ENCODE measurements around the gene CHI3L1.

Gene CHI3L1

DNA sequence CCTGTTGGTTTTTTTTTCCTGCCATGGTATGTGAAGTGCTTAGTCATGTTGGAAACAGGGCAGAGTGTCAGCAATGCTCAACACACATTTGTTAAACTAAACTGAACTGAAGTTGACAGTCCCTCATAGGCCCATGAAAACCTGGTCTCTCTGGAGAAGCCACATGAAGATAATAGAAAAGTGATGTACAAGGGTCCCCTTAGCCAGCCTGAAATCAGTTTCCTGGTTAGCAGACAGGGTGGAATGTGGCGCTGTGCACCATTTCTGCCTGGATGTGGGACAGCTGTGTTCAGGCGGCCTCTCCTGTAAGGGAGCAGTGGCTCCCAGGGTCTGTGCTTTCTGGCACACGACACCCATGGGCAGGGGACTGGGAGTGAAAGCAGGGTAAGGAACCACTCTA lies 9.9 kb upstream of the CHI3L1 start:
- ATAC-seq (no peak), DNase-seq (ENCODE audit: low spot score in 2 of 2) (no peak)
- Mint-ChIP-seq H3K4me3 (no peak overlapping the region), H3K9me3 (no peaks in the 10 kb centered on the region), H3K4me1 (no peaks in the 10 kb centered on the region), H3K27ac (no peak overlapping the region), H3K36me3 (no peaks in the 10 kb centered on the region)

DNA sequence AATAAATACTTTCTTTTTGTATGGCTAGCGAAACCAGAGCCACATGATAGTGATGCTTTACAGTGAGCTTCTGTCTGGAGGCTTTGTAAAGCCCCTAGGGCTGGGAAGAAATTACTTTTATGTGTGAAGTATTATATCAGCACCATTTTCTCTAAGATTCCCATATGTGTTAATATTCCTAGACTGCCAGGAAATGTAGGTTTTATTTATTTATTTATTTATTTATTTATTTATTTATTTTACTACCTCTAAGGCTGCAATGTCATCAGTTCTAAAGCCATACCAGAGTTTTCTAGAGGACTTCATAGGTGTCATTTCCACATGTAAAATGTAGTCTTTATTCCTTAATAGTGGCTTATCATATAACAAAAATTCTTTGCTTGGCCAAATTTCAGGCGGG lies 4.4 kb upstream of the CHI3L1 start:
- H3K27ac Mint-ChIP-seq: no peak overlapping the region
- no peak for DNase-seq (ENCODE audit: low spot score in 2 of 2)

DNA sequence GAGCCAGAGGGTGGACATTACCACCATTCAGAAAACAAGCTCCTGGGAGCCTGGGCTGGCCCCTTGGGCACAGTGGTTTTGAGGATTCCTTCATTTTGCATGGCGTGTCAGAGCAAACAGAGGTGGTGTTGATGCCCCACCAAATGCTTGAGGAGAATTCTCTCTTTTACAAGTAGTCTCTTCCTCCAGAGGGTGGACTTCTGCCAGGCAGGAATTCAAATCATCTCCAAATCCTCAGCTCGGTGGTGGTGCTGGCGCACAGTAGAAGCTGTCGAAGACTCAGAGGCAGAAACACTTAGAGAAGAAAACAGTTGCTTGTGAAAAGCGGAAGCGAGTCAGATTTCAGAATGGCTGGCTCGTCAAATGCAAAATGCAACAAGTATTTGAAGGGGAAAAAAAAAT lies 3.4 kb upstream of the CHI3L1 start:
- H3K9me3 Mint-ChIP-seq: no peaks in the 10 kb centered on the region
- no peak overlapping the region for H3K27ac Mint-ChIP-seq
- no peaks in the 10 kb centered on the region for H3K36me3 Mint-ChIP-seq
- no peak overlapping the region for H3K4me3 Mint-ChIP-seq
- no peaks in the 10 kb centered on the region for H3K4me1 Mint-ChIP-seq
- no peak for ATAC-seq
- no peak for DNase-seq (ENCODE audit: low spot score in 2 of 2)

More for the DNA sequence above, 4.4 kb upstream of the CHI3L1 start:
- Mint-ChIP-seq H3K9me3 (no peaks in the 10 kb centered on the region), H3K4me3 (no peak overlapping the region), H3K4me1 (no peaks in the 10 kb centered on the region), H3K36me3 (no peaks in the 10 kb centered on the region)
- no peak for ATAC-seq

- Mint-ChIP-seq H3K27ac (no peak overlapping the region), H3K4me1 (no peaks in the 10 kb centered on the region), H3K4me3 (no peak overlapping the region), H3K36me3 (no peaks in the 10 kb centered on the region), H3K9me3 (no peaks in the 10 kb centered on the region)
- no peak for DNase-seq (ENCODE audit: low spot score in 2 of 2)
- ATAC-seq: no peak
Measured at GRCh38 chr1:203188686-203189232, 2.3 kb upstream of the CHI3L1 start.

DNA sequence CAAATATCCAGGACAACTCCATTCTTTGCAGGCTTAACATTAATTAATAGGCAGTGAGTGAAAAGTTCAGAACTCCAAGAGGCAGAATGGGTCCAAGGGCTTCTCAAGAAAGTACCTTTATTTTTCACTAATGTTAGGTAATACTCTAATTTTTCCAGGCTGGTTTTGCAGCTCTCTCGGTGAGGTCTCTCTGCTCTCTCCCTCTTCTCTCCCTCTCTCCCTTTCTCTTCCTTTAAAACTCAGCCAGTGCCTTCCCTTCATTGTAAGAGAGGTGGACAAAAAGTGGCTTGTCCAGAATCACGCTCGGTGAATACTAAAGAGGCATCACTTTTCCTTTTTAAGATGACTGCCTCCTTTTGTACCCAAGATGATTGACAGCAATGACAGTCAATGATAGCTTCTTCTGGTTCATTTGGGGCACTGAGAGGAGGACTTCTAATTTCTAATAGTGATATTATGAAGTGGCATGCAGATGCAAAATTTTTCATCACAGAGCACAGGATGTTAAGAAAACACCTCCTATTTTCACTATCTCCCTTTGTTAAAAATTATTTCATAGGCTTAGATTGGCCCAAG lies 1.3 kb upstream of the CHI3L1 start:
- Mint-ChIP-seq H3K36me3 (no peaks in the 10 kb centered on the region), H3K9me3 (no peaks in the 10 kb centered on the region), H3K4me3 (no peak overlapping the region), H3K4me1 (no peaks in the 10 kb centered on the region), H3K27ac (no peak overlapping the region)
- ATAC-seq: no peak
- no peak for DNase-seq (ENCODE audit: low spot score in 2 of 2)

GRCh38 chr1:203187304-203187685 lies 791 bp upstream of the CHI3L1 start:
- H3K4me1 Mint-ChIP-seq: no peaks in the 10 kb centered on the region
- H3K27ac Mint-ChIP-seq: no peak overlapping the region
- H3K36me3 Mint-ChIP-seq: no peaks in the 10 kb centered on the region
- DNase-seq (ENCODE audit: low spot score in 2 of 2) (no peak), ATAC-seq (no peak)
- H3K9me3 Mint-ChIP-seq: no peaks in the 10 kb centered on the region
- H3K4me3 Mint-ChIP-seq: no peak overlapping the region

DNA sequence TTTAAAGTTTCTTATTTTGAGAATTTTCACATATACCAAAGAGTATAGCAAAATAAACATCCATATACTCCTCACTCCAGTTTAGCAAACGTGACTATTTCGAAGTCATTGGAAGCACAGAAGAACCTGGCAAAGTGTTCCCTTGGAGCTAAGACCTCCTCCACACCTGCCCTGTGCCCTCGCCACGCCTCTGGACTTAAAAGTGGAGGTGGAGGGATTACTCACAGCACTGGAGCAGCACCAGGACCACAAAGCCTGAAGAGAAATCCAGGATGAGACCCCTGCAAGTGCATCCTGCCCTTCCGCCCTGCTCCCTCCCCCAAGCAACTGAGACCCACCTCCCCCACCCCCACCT lies 436 bp downstream of the CHI3L1 start:
- Mint-ChIP-seq H3K4me3 (no peak overlapping the region), H3K36me3 (no peaks in the 10 kb centered on the region), H3K27ac (no peak overlapping the region), H3K4me1 (no peaks in the 10 kb centered on the region), H3K9me3 (no peaks in the 10 kb centered on the region)
- DNase-seq (ENCODE audit: low spot score in 2 of 2): no peak
- no peak for ATAC-seq

DNA sequence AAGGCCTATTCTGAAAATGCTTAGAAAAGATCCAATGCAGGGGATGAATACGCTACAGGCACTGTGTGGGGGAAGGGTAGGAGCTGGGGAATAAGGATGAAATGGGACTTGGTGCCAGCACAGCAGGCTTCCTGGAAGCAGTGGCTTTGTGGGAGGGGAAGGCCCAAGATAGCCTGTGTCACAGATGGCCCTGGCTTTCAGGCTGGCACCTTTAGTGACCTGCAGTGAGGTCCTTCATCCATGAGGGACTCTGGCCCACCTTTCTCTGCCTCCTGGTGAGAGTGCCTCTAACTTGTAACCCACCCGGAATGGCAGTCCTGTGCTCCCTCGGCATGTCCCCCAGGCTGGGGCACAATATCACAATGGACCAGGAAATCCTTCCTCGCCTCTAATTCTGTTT lies 919 bp downstream of the CHI3L1 start:
- Mint-ChIP-seq H3K36me3 (no peaks in the 10 kb centered on the region), H3K4me1 (no peaks in the 10 kb centered on the region), H3K4me3 (no peak overlapping the region), H3K27ac (no peak overlapping the region), H3K9me3 (no peaks in the 10 kb centered on the region)
- DNase-seq (ENCODE audit: low spot score in 2 of 2) (no peak), ATAC-seq (no peak)

GRCh38 chr1:203185061-203185461 lies 1.4 kb downstream of the CHI3L1 start:
- Mint-ChIP-seq H3K9me3 (no peaks in the 10 kb centered on the region), H3K36me3 (no peaks in the 10 kb centered on the region), H3K27ac (no peak overlapping the region), H3K4me1 (no peaks in the 10 kb centered on the region), H3K4me3 (no peak overlapping the region)
- ATAC-seq (no peak), DNase-seq (ENCODE audit: low spot score in 2 of 2) (no peak)

- Mint-ChIP-seq H3K27ac (no peak overlapping the region), H3K4me1 (no peaks in the 10 kb centered on the region), H3K4me3 (no peak overlapping the region), H3K9me3 (no peaks in the 10 kb centered on the region), H3K36me3 (no peaks in the 10 kb centered on the region)
- DNase-seq (ENCODE audit: low spot score in 2 of 2) (no peak), ATAC-seq (no peak)
Measured at GRCh38 chr1:203184467-203184866, 2.0 kb downstream of the CHI3L1 start.

DNA sequence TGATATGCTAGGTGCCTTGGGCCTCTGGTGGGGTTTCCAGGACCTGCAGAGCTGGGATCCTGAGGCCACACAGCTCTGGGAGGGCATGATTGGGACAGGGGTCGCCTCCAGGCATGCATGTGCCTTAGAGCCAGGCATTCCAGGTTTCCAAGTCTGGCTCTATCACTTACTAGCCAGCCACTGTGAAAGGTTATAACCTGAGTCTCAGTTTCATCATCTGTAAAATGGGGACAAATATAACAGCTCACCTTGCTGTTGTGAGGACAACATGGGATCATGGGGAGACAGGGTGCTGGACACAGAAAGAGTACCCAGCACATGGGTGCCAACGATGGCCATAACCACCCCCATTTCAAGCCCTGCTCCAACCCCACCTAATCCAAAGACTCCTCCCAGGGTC lies 2.7 kb downstream of the CHI3L1 start:
- H3K36me3 Mint-ChIP-seq: no peaks in the 10 kb centered on the region
- H3K27ac Mint-ChIP-seq: no peak overlapping the region
- no peak for ATAC-seq
- H3K4me1 Mint-ChIP-seq: no peaks in the 10 kb centered on the region
- no peaks in the 10 kb centered on the region for H3K9me3 Mint-ChIP-seq
- no peak for DNase-seq (ENCODE audit: low spot score in 2 of 2)
- no peak overlapping the region for H3K4me3 Mint-ChIP-seq

DNA sequence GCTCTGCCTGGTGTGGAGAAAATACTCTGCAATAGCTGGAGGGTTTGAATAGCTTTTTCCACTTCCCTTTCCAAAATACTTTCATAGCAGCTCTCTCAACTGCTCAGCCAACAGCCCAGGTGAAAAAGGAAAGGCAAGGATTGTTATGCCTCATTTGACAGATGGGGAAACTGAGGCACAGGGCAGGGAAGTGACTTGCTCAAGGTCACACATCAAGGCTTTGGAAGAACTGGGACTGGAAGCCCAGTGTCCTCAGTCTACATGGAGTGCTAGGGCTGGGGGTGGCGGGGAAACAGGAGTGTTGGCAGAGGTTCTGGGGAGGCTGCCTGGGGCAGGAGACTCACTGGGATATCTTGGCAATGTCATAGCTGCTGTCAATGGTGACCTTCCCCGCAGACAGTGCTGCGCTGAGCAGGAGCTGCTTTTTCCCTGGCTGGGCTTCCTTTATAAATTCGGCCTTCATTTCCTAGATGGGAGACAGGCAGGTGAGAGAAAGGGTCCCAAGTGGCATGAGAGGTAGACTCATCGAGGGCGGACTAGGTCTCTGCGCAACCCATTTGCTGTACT lies 4.0 kb downstream of the CHI3L1 start:
- Mint-ChIP-seq H3K27ac (no peak overlapping the region), H3K9me3 (no peaks in the 10 kb centered on the region), H3K36me3 (no peaks in the 10 kb centered on the region), H3K4me1 (no peaks in the 10 kb centered on the region), H3K4me3 (no peak overlapping the region)
- ATAC-seq (no peak), DNase-seq (ENCODE audit: low spot score in 2 of 2) (no peak)

DNA sequence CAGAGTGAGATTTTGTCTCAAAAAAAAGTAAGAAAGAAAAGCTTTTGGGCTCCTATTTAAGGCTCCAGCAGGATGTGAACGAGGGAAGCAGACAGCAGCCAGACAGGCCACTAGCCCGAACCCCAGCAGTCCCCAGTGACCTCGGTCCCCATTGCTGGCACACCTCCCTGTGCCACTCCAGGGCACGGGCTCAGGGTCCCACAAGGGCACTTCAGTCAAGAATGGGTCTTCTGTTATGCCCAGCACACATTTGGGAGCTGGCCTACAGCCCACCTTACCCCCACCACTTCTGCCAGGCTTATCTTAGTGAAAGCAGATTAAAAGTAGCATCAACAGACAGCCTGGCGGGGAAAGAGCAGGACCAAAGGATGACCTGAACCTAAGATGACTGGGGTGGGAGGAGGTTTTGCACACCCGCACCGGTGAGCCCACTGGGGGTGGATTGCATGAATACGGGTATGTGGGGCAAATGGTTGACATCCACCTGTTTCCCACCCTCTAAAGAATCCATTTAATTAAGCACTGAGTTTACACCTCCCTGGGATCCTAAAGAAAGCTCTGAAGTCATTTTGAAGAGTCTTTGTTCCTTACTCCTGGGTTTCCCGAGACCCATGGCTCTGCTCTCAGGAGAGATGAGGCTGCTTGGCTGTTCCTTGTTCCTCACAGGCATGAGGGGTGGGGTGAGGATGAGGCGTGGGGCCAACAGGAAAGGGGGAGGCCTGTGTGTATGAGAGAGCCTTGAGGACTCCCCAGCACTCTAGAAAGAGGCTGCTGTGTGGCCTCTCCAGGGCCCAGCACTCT lies 4.7 kb downstream of the CHI3L1 start:
- Mint-ChIP-seq H3K9me3 (no peaks in the 10 kb centered on the region), H3K4me3 (no peak overlapping the region), H3K4me1 (no peaks in the 10 kb centered on the region), H3K27ac (no peak overlapping the region), H3K36me3 (no peaks in the 10 kb centered on the region)
- DNase-seq (ENCODE audit: low spot score in 2 of 2) (no peak), ATAC-seq (no peak)

DNA sequence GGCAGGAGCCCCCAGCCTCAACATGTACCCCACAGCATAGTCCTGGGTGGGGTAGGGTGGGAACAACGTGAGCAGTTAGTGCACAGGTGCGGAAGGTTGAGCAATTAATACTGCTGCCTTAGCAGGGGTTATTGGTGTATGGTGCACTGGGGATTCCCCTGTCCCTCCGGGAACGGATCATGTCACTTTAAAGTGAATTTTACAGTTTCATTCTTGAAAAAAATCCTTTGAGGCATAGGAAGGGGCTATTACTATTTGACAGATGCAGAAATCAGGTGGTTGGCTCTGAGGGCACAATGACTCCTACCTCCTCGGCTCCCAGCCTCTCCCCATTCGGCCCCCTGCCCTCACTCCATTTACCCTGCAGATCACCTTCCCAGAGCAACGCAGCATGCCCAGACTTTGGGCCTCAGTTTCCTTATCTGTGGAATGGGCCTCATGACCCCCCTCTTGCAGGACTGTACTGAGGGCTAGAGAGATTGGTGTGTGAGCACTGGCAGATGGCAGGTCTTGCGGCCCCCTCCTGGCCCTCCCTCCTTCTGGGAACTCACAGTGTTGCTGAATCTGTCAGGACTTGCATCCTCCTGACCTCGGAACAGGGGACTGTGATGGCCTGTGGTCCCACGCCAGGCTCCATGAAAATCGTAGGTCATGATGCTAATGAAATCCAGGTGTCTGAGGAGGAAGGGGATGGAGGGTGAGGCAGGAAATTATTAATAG lies 5.7 kb downstream of the CHI3L1 start:
- no peak for ATAC-seq
- H3K36me3 Mint-ChIP-seq: no peaks in the 10 kb centered on the region
- H3K9me3 Mint-ChIP-seq: no peaks in the 10 kb centered on the region
- H3K27ac Mint-ChIP-seq: no peak overlapping the region
- DNase-seq (ENCODE audit: low spot score in 2 of 2): no peak
- H3K4me3 Mint-ChIP-seq: no peak overlapping the region
- no peaks in the 10 kb centered on the region for H3K4me1 Mint-ChIP-seq

DNA sequence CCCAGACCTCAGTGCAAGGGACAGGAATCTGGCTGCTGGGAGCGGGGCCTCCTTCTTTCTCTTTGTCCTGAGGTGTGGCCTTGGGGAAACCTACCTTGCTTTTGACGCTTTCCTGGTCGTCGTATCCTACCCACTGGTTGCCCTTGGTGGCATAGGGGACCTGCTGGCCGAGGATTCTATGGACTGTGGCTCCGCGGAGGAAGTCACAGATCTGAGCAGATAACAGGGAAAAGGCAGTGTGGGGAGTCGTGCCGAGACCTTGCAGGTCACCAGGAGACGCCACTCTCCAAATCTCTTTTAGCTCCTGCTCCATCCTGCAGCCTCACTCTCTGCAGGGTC lies 6.9 kb downstream of the CHI3L1 start:
- Mint-ChIP-seq H3K27ac (no peak overlapping the region), H3K4me1 (no peaks in the 10 kb centered on the region), H3K9me3 (no peaks in the 10 kb centered on the region), H3K36me3 (no peaks in the 10 kb centered on the region), H3K4me3 (no peak overlapping the region)
- DNase-seq (ENCODE audit: low spot score in 2 of 2) (no peak), ATAC-seq (no peak)

All from stimulated activated effector memory CD8-positive, alpha-beta T cell treated with anti-CD3 and anti-CD28 coated beads, Interleukin-12 subunit alpha, Interleukin-12 subunit beta, amount 100 ng/mL, for 72 hours (primary cell).